Psoas muscle (tissue), 8 donors: Measurements from ENCODE around the gene PTOV1. TPM values are rescaled to one million over a fixed set of nuclear protein-coding genes. Genes with fewer than 3 reads are reported as not detected.
A peak's percentile ranks its signal among the peaks of the same experiment; 100 is the strongest.

Source experiments
- ATAC-seq, 4 donors: fragments of 200-7000 bp; cut with Tn5 transposase; one replicate each; pipeline ENCODE4 v1.9.1; 2020; ENCODE audit warnings: moderate library complexity in 3 of 4, mild to moderate bottlenecking in 2 of 4
- DNase-seq, 2 donors: peaks; one replicate each; pipeline ENCODE4 v3.0.0-alpha.2; 2020
- H3K27ac ChIP-seq: fragments of 200-600 bp; one replicate; pipeline ENCODE4 v1.8.0; 2022
- H3K27me3 ChIP-seq, 3 donors: fragments of 200-600 bp in 1 of 3; one replicate each; pipeline versions ENCODE4 v1.6.1 to v1.8.0; 2013 to 2022; ENCODE audit warnings: low read length in 2 of 3, mild to moderate bottlenecking in 2 of 3, moderate library complexity in 1 of 3; ENCODE audit not compliant: insufficient read depth in 3 of 3
- H3K36me3 ChIP-seq, 2 donors: fragments of 200-600 bp in 1 of 2; one replicate each; pipeline versions ENCODE4 v1.6.1 to v1.8.0; 2013 to 2022; ENCODE audit warnings: low read depth in 1 of 2, mild to moderate bottlenecking in 1 of 2, moderate library complexity in 1 of 2; ENCODE audit not compliant: insufficient read depth in 1 of 2
- H3K4me1 ChIP-seq: fragments of 200-600 bp; one replicate; pipeline ENCODE4 v1.8.0; 2022
- H3K4me3 ChIP-seq: fragments of 200-600 bp; one replicate; pipeline ENCODE4 v1.8.0; 2022; ENCODE audit warnings: mild to moderate bottlenecking
- H3K9me3 ChIP-seq: fragments of 200-600 bp; one replicate; pipeline ENCODE4 v1.8.0; 2022
- WGBS, 3 donors: extraction: QIAGEN DNeasy Blood & Tissue Kit; methylation state at CpG; one replicate each; pipeline versions ENCODE4 v1.1.6 to v1.1.7; 2013; 5-methylcytosine and 5-hydroxymethylcytosine counted together
- intact Hi-C, 2 donors: fragments of 100-400 bp; cut with DNase I; formaldehyde crosslinking; loops; one replicate each; pipeline versions ENCODE4 v1.11.0 to v1.14.2; 2022
- polyA plus RNA-seq, 3 donors: library from polyadenylated mRNA; stranded (reverse); fragments of 200-250 nt; gene quantifications; one replicate each; pipeline ENCODE4 v1.2.3, GENCODE V29; 2013
- total RNA-seq, 4 donors: library from RNA; stranded (reverse); fragmentation: NEBNext Ultra II Directional in 2 of 4; extraction: Animal tissue kit (Norgen Biotek cat#: 25700) in 2 of 4; gene quantifications; one replicate each; pipeline versions ENCODE4 v1.2.1 to v1.2.4, GENCODE V29; 2021 to 2023
- TF ChIP-seq, protein P1 (sequence below): fragments of 200-600 bp; IDR thresholded peaks from one replicate; pipeline ENCODE4 v1.8.0; 2022; ENCODE audit warnings: antibody characterized with exemption
- donor health status: healthy with polysubstance abuse.
- donor health status: DM: no; HTN: no; CAD: no; lungs with moderate emphysema.
- donor health status: Bipolar disorder and iron deficiency.
- donor health status: healthy.
- donor health status: DM: yes; HTN: yes; CAD: no.
- donor health status: DM: no; HTN: no; CAD: no.
- donor health status: DM: no; HTN: no; CAD: no.
- donor health status: DM: yes; HTN: yes; CAD: no.

Gene PTOV1
- total and polyA plus RNA-seq, 7 donors, result 72.1 to 189 (median 122) TPM

DNA sequence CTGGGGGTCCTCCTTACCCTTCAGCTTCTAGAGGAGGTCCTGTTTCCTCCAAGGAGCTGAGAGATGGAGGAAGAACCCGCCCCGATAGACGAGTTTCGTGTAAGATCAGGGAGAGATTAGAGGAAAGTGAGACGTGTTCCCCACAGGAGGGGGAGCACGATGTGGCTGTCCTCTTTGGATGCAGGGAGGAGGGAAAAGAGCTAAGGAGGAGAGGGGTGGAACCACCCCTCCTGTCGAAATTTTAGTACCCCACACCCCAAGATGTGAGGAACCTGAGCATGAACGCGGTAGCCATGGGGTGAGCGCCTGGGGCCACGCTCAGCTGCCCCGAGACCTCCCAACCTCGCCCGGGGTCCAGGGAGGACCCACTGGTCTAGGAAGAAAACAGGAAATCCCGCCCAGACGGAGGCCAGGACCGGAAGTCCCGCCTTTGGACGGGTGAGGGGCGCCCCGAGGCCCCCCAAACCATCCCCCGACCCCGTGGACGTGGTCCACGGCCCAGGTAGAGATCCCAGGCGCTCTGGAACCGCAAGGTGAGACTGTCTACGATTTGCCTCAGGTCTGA lies 25.0 kb downstream of the PTOV1 start:
- H3K9me3 ChIP-seq, result no peaks in the 10 kb centered on the region
- WGBS, 3 donors, result 0 to 1% (median 1%) methylated on average over 23 to 28 of the region's 28 CpGs
- peaks cover 35% of the 10 kb centered on the region for H3K4me1 ChIP-seq
- H3K36me3 ChIP-seq, result peaks cover 0 to 48% of the 10 kb centered on the region in 2 donors
- ATAC-seq, result peak in 1 of 4 donors; percentile 21
- intact Hi-C loops, result loop anchor here (2.0 to 5.0 kb wide), 2 partner anchors 57 to 379 kb away; partner anchors contain the start of genes MED25 (in 1 of the 2) and RPS11 (in 1 of the 2)
- DNase-seq, result peak; percentile 64 to 87
- no peaks in the 10 kb centered on the region for H3K27me3 ChIP-seq
- H3K27ac ChIP-seq, result peak overlapping the region; percentile 92
- H3K4me3 ChIP-seq, result peak overlapping the region; percentile 69
- TF ChIP-seq, protein P1, sequence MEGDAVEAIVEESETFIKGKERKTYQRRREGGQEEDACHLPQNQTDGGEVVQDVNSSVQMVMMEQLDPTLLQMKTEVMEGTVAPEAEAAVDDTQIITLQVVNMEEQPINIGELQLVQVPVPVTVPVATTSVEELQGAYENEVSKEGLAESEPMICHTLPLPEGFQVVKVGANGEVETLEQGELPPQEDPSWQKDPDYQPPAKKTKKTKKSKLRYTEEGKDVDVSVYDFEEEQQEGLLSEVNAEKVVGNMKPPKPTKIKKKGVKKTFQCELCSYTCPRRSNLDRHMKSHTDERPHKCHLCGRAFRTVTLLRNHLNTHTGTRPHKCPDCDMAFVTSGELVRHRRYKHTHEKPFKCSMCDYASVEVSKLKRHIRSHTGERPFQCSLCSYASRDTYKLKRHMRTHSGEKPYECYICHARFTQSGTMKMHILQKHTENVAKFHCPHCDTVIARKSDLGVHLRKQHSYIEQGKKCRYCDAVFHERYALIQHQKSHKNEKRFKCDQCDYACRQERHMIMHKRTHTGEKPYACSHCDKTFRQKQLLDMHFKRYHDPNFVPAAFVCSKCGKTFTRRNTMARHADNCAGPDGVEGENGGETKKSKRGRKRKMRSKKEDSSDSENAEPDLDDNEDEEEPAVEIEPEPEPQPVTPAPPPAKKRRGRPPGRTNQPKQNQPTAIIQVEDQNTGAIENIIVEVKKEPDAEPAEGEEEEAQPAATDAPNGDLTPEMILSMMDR, result no peak

GRCh38 chr19:49876422-49877019 lies 25.6 kb downstream of the PTOV1 start:
- Histone ChIP-seq H3K27ac (peak overlapping the region; percentile 92), H3K9me3 (no peaks in the 10 kb centered on the region), H3K4me3 (peak overlapping the region; percentile 69), H3K4me1 (peaks cover 35% of the 10 kb centered on the region), H3K36me3 (peaks cover 0 to 48% of the 10 kb centered on the region in 2 donors), H3K27me3 (no peaks in the 10 kb centered on the region)
- 0 to 1% (median 0%) methylated on average over 46 of the region's 46 CpGs for whole genome bisulfite sequencing, 3 donors
- intact Hi-C loops, result loop anchor here in 1 of 2 donors (5.0 kb wide), 1 partner anchor 379 kb away; the partner anchor contains the start of gene RPS11
- ATAC-seq (peak; percentile 76 to 80 (median 78)), DNase-seq (peak; percentile 98 to 99)
- TF ChIP-seq, protein P1, result no peak

- H3K9me3 ChIP-seq, result no peaks in the 10 kb centered on the region
- 0 to 1% (median 0%) methylated on average over 61 of the region's 61 CpGs for WGBS, 3 donors
- ATAC-seq (peak; percentile 80 to 87 (median 84)), DNase-seq (peak; percentile 98 to 100)
- no peaks in the 10 kb centered on the region for H3K27me3 ChIP-seq
- peaks cover 0 to 50% of the 10 kb centered on the region in 2 donors for H3K36me3 ChIP-seq
- TF ChIP-seq, protein P1, result no peak
- H3K4me3 ChIP-seq, result peak within 1 kb of the TSS; percentile 69
- H3K4me1 ChIP-seq, result peaks cover 35% of the 10 kb centered on the region
- intact Hi-C loops, result loop anchor here in 1 of 2 donors (5.0 kb wide), 1 partner anchor 380 kb away; the partner anchor contains the start of gene RPS11
- peak within 1 kb of the TSS; percentile 92 for H3K27ac ChIP-seq
These were observed 26.3 kb downstream of the PTOV1 start, which contains the start of the genes AKT1S1 and TBC1D17 for GRCh38 chr19:49877020-49877878. TSS of gene AKT1S1 (minus strand) at chr19:49877355. CDS start at chr19:49873295, 4,060 bp downstream. TSS of gene TBC1D17 (plus strand) at chr19:49877702. CDS start at chr19:49877724, 22 bp downstream.

DNA sequence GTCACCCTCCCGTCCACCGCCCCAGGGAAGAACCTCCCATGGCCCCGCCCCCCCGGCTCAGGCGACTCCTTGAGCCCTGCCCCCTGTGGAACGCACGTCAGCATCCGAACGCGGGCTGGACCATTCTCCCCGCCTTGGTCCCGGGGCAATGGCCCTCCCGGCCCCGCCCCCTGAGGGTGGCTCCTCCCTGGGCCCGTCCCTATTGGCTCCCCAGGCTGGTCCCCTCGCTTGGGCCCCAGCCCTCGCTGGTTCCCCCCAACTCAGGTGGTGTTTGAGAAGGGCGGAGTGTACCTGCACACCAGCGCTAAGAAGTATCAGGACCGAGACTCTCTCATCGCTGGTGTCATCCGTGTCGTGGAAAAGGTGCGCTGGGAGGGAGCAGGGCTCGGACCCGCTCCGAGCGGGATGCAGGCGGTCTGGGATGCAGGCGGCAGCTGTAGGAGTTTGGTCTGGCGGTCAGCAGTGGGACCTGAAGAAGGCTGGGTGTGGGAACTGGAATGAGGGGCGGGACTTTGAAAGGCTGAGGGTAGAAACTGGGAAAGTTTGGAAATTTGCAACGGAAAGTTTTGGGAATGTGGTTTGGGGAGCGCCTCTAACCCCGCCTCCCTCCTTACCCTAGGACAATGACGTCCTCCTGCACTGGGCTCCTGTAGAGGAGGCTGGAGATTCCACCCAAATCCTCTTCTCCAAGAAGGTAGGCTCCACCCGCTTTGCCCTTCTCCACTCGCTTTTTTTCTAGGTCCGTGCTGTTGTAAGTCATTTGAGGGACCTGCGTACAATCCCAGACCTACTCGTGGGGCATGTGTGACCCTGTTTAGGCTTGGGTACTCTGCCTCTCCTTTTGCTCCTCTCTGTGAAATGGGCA lies 27.2 kb downstream of the PTOV1 start:
- intact Hi-C loops, result loop anchor here in 1 of 2 donors (5.0 kb wide), 1 partner anchor 381 kb away; the partner anchor contains the start of gene RPS11
- H3K36me3 ChIP-seq, result peaks cover 5 to 54% of the 10 kb centered on the region in 2 donors
- TF ChIP-seq, protein P1, result no peak
- no peaks in the 10 kb centered on the region for H3K27me3 ChIP-seq
- no peaks in the 10 kb centered on the region for H3K9me3 ChIP-seq
- peak overlapping the region; percentile 69 for H3K4me3 ChIP-seq
- peak overlapping the region; percentile 92 for H3K27ac ChIP-seq
- DNase-seq, result peak; percentile 99
- 6 to 10% (median 8%) methylated on average over 33 to 41 of the region's 41 CpGs for WGBS, 3 donors
- ATAC-seq, result peak; percentile 74 to 77 (median 74)
- H3K4me1 ChIP-seq, result peaks cover 35% of the 10 kb centered on the region
